Testis (tissue), 3 donors: ENCODE data around the gene SBNO2. TPM values are rescaled to one million over a fixed set of nuclear protein-coding genes. Genes with fewer than 3 reads are reported as not detected.

Experiments
- DNase-seq: peaks from one replicate; pipeline ENCODE4 v3.0.0-alpha.2; 2019
- H3K27ac ChIP-seq, 2 donors: fragments of 200-600 bp; sonication (generic); one replicate each; pipeline ENCODE4 v1.5.1; 2019
- H3K27me3 ChIP-seq: fragments of 200-600 bp; sonication (generic); one replicate; pipeline ENCODE4 v1.5.1; 2019
- H3K36me3 ChIP-seq: fragments of 200-600 bp; sonication (generic); one replicate; pipeline ENCODE4 v1.5.1; 2017; ENCODE audit warnings: low read depth; ENCODE audit errors: missing control alignments
- H3K4me1 ChIP-seq: fragments of 200-600 bp; sonication (generic); one replicate; pipeline ENCODE4 v1.5.1; 2019
- H3K4me3 ChIP-seq, 2 donors: fragments of 200-600 bp; sonication (generic); one replicate each; pipeline ENCODE4 v1.5.1; 2017 to 2019
- H3K9me3 ChIP-seq: fragments of 200-600 bp; sonication (generic); one replicate; pipeline ENCODE4 v1.5.1; 2017
- POLR2A ChIP-seq: fragments of 450-650 bp; IDR thresholded peaks from one replicate; pipeline ENCODE4 v1.6.1; 2017; ENCODE audit warnings: antibody characterized with exemption, mild to moderate bottlenecking, moderate library complexity
- WGBS, 2 donors: methylation state at CpG; one replicate each; pipeline ENCODE4 v1.1.5; 2018; 5-methylcytosine and 5-hydroxymethylcytosine counted together
- intact Hi-C: fragments of 100-400 bp; cut with DNase I; formaldehyde crosslinking; loops from one replicate; pipeline ENCODE4 v1.15.1; 2023; ENCODE audit warnings: low total_unique reads
- polyA plus RNA-seq: library from polyadenylated mRNA; stranded (reverse); fragments of 350-450 nt; fragmentation: Illumina TruSeq; extraction: RNeasy Lipid Tissue Mini Kit (QIAGEN cat#74804); gene quantifications from one replicate; pipeline ENCODE4 v1.2.3, GENCODE V29; 2014; ENCODE audit warnings: low read depth, low replicate concordance; ENCODE audit not compliant: insufficient read depth
- total RNA-seq, 2 donors: library from RNA; depleted of rRNA; stranded (reverse); fragments of >200 nt; gene quantifications; one replicate each; pipeline ENCODE4 v1.2.3, GENCODE V29; 2016
- TF ChIP-seq, protein P1 (sequence below), 3 experiments: fragments of 450-650 bp in 2 of 3; fragments of 200-600 bp in 1 of 3; sonication (generic) in 1 of 3; IDR thresholded peaks; one replicate each; pipeline ENCODE4 v1.5.1; 2016 to 2019; ENCODE audit warnings: antibody characterized with exemption in 3 of 3, mild to moderate bottlenecking in 2 of 3, moderate library complexity in 1 of 3

The SBNO2 gene
- total and polyA plus RNA-seq, 3 donors from 2014 or later = 34.3 to 65.0 (median 58.9) TPM

GRCh38 chr19:1189419-1189818 is 15.4 kb upstream of the SBNO2 start:
- Histone ChIP-seq H3K36me3 (no peaks in the 10 kb centered on the region), H3K4me3 (no peak overlapping the region), H3K27ac (no peak overlapping the region), H3K9me3 (no peaks in the 10 kb centered on the region), H3K4me1 (no peaks in the 10 kb centered on the region), H3K27me3 (no peaks in the 10 kb centered on the region)
- no peak for DNase-seq
- TF ChIP-seq POLR2A = no peak
- 81 to 82% methylated on average over 9 of the region's 9 CpGs for WGBS, 2 donors
- intact Hi-C loops = no loop called here

- Histone ChIP-seq H3K4me1 (no peaks in the 10 kb centered on the region), H3K36me3 (no peaks in the 10 kb centered on the region), H3K4me3 (no peak overlapping the region), H3K9me3 (no peaks in the 10 kb centered on the region), H3K27ac (no peak overlapping the region), H3K27me3 (no peaks in the 10 kb centered on the region)
- intact Hi-C loops = no loop called here
- TF ChIP-seq, protein P1, sequence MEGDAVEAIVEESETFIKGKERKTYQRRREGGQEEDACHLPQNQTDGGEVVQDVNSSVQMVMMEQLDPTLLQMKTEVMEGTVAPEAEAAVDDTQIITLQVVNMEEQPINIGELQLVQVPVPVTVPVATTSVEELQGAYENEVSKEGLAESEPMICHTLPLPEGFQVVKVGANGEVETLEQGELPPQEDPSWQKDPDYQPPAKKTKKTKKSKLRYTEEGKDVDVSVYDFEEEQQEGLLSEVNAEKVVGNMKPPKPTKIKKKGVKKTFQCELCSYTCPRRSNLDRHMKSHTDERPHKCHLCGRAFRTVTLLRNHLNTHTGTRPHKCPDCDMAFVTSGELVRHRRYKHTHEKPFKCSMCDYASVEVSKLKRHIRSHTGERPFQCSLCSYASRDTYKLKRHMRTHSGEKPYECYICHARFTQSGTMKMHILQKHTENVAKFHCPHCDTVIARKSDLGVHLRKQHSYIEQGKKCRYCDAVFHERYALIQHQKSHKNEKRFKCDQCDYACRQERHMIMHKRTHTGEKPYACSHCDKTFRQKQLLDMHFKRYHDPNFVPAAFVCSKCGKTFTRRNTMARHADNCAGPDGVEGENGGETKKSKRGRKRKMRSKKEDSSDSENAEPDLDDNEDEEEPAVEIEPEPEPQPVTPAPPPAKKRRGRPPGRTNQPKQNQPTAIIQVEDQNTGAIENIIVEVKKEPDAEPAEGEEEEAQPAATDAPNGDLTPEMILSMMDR (IDR thresholded peaks at IDR 0.05) = no peak
- TF ChIP-seq POLR2A = no peak
- WGBS, 2 donors = 82 to 85% methylated on average over 9 to 18 of the region's 19 CpGs
- DNase-seq = no peak
Measured at GRCh38 chr19:1183543-1184172, 9.6 kb upstream of the SBNO2 start.

GRCh38 chr19:1182727-1183126 is 8.7 kb upstream of the SBNO2 start:
- intact Hi-C loops = no loop called here
- no peaks in the 10 kb centered on the region for H3K9me3 ChIP-seq
- no peak overlapping the region for H3K4me3 ChIP-seq
- H3K36me3 ChIP-seq = no peaks in the 10 kb centered on the region
- no peak for DNase-seq
- H3K27me3 ChIP-seq = no peaks in the 10 kb centered on the region
- H3K27ac ChIP-seq = no peak overlapping the region
- WGBS, 2 donors = 89 to 94% methylated on average over 11 of the region's 11 CpGs
- no peaks in the 10 kb centered on the region for H3K4me1 ChIP-seq
- TF ChIP-seq, protein P1 (IDR thresholded peaks at IDR 0.05) = no peak
- TF ChIP-seq POLR2A = no peak

GRCh38 chr19:1182068-1182467 is 8.0 kb upstream of the SBNO2 start:
- intact Hi-C loops = no loop called here

DNA sequence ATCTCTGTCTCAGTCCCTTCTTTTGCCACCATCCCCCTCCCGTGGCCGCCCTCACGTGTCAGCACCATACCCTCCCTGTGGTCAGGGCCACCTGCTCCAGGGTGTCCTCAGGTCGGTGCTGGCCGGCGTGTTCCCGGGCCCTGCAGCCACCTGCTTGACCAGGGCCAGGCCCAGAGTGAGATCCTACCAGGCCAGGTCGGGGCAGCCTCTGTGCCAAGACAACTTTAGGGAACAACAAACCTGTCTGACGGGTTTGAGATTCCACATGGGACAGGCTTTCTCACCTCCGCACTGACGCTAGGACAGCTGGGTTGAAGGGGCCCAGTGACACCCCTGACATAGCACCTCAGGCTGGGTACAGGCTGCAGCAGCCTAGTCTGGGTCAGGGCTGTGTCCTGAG is 7.5 kb upstream of the SBNO2 start:
- Histone ChIP-seq H3K4me1 (no peaks in the 10 kb centered on the region), H3K9me3 (no peaks in the 10 kb centered on the region), H3K36me3 (no peaks in the 10 kb centered on the region), H3K4me3 (no peak overlapping the region), H3K27ac (no peak overlapping the region), H3K27me3 (no peaks in the 10 kb centered on the region)
- intact Hi-C loops = no loop called here
- no peak for TF ChIP-seq POLR2A
- TF ChIP-seq, protein P1 (IDR thresholded peaks at IDR 0.05) = no peak
- 83 to 84% methylated on average over 6 to 11 of the region's 11 CpGs for WGBS, 2 donors
- no peak for DNase-seq

More at GRCh38 chr19:1182068-1182467, 8.0 kb upstream of the SBNO2 start:
- no peak overlapping the region for H3K4me3 ChIP-seq
- no peak overlapping the region for H3K27ac ChIP-seq
- H3K9me3 ChIP-seq = no peaks in the 10 kb centered on the region
- TF ChIP-seq, protein P1 (IDR thresholded peaks at IDR 0.05) = no peak
- no peak for TF ChIP-seq POLR2A
- H3K27me3 ChIP-seq = no peaks in the 10 kb centered on the region
- H3K4me1 ChIP-seq = no peaks in the 10 kb centered on the region
- WGBS, 2 donors = 91 to 94% methylated on average over 7 to 10 of the region's 10 CpGs
- DNase-seq = no peak
- no peaks in the 10 kb centered on the region for H3K36me3 ChIP-seq
